PC-9 (cell line): ENCODE measurements around the gene HMGN4. TPM values are rescaled to one million over a fixed set of nuclear protein-coding genes. Genes with fewer than 3 reads are reported as not detected.

ENCODE experiments used
- BruUV-seq: library from RNA; stranded (reverse); fragments of 400-500 nt; replicated peaks from 2 replicates; lab custom pipeline; 2021; lab: Mats Ljungman, UMichigan
- CTCF ChIA-PET: fragments of 300-600 bp; sonication (Branson Sonifier 250); formaldehyde crosslinking; loops from one replicate; lab custom pipeline; 2022; ENCODE audit warnings: antibody characterized with exemption; lab: Charles Lee
- POLR2A ChIA-PET: fragments of 300-600 bp; sonication (Branson Sonifier 250); formaldehyde crosslinking; loops from one replicate; lab custom pipeline; 2022; ENCODE audit warnings: antibody characterized with exemption; ENCODE audit not compliant: unreplicated experiment; lab: Charles Lee
- DNase-seq, 2 experiments: peaks; one replicate each; pipeline versions ENCODE4 v3.0.0 to v3.0.0-alpha.2; 2015 to 2022; ENCODE audit warnings: mixed read lengths in 1 of 2
- H2AFZ ChIP-seq: fragments of 200-600 bp; sonication (generic); 2 replicates; pipeline ENCODE4 v1.8.1; 2017; ENCODE audit warnings: antibody characterized with exemption
- H3F3A ChIP-seq: fragments of 200-600 bp; sonication (generic); 2 replicates; pipeline ENCODE4 v1.8.1; 2017; ENCODE audit warnings: antibody characterized with exemption, mild to moderate bottlenecking, low read depth; ENCODE audit not compliant: insufficient read depth
- H3K27ac ChIP-seq: fragments of 200-600 bp; sonication (generic); 2 replicates; pipeline ENCODE4 v1.6.1; 2016; ENCODE audit warnings: mixed run types
- H3K27me3 ChIP-seq: fragments of 200-600 bp; sonication (generic); 2 replicates; pipeline ENCODE4 v1.6.1; 2016; ENCODE audit warnings: low read depth, mixed run types; ENCODE audit not compliant: insufficient read depth
- H3K36me3 ChIP-seq: fragments of 200-600 bp; sonication (generic); 2 replicates; pipeline ENCODE4 v1.6.1; 2016; ENCODE audit warnings: low read depth, mixed run types
- H3K4me1 ChIP-seq: fragments of 200-600 bp; sonication (generic); replicated peaks from 2 replicates; pipeline ENCODE4 v1.6.1; 2016; ENCODE audit warnings: mixed run types; ENCODE audit not compliant: insufficient read depth
- H3K4me2 ChIP-seq: fragments of 200-600 bp; sonication (generic); 2 replicates; pipeline ENCODE4 v1.6.1; 2017; ENCODE audit warnings: mixed run types
- H3K4me3 ChIP-seq: fragments of 200-600 bp; sonication (generic); 2 replicates; pipeline ENCODE4 v1.6.1; 2016; ENCODE audit warnings: mixed run types
- H3K79me2 ChIP-seq: fragments of 200-600 bp; sonication (generic); 2 replicates; pipeline ENCODE4 v1.6.1; 2017; ENCODE audit warnings: low read depth, mixed run types
- H3K9me2 ChIP-seq: fragments of 200-600 bp; sonication (generic); 2 replicates; pipeline ENCODE4 v1.8.1; 2017; ENCODE audit warnings: mild to moderate bottlenecking; ENCODE audit not compliant: insufficient read depth
- H3K9me3 ChIP-seq: fragments of 200-600 bp; sonication (generic); 2 replicates; pipeline ENCODE4 v1.8.1; 2016; ENCODE audit warnings: low read depth; ENCODE audit not compliant: insufficient read depth
- H4K20me1 ChIP-seq: fragments of 200-600 bp; sonication (generic); 2 replicates; pipeline ENCODE4 v1.8.1; 2017; ENCODE audit not compliant: insufficient read depth
- CTCF ChIP-seq: fragments of 200-600 bp; sonication (generic); conservative IDR thresholded peaks from 2 replicates; pipeline ENCODE4 v1.6.1; 2017; ENCODE audit warnings: mixed run types, antibody characterized with exemption, mild to moderate bottlenecking, moderate library complexity
- EZH2 ChIP-seq: fragments of 200-600 bp; sonication (generic); IDR thresholded peaks from 2 replicates; pipeline ENCODE4 v1.8.0; 2017; ENCODE audit warnings: antibody characterized with exemption, low read depth
- intact Hi-C: fragments of 100-400 bp; cut with micrococcal nuclease; formaldehyde crosslinking; loops from one replicate; pipeline ENCODE4 v1.10.0; 2022; ENCODE audit not compliant: unreplicated experiment
- total RNA-seq: library from RNA; stranded (reverse); gene quantifications from 2 replicates; pipeline ENCODE4 v1.2.3, GENCODE V29; 2021

HMGN4 gene
- total RNA-seq, 1 experiment from 2014 or later: 86.9 TPM

GRCh38 chr6:26495281-26495680 lies 42.9 kb upstream of the HMGN4 start:
- CTCF ChIA-PET: interaction anchor here (0.6 kb wide), 2 partner anchors 76 to 1066 kb away, joined by 3 to 5 read pairs; no protein-coding TSS in a partner anchor
- intact Hi-C loops: no loop called here

GRCh38 chr6:26497610-26498009 lies 40.6 kb upstream of the HMGN4 start:
- no peak for DNase-seq
- ChIA-PET POLR2A (interaction anchor here (0.5 kb wide), 1 partner anchor 40 kb away, joined by 3 read pairs; the partner anchor contains the start of gene HMGN4), CTCF (interaction anchor here (0.6 kb wide), 1 partner anchor 1183 kb away, joined by 4 read pairs; no protein-coding TSS in a partner anchor)
- H3K36me3 ChIP-seq: no peaks in the 10 kb centered on the region
- no peak overlapping the region; the same call in 1 of the 2 replicates for H2AFZ ChIP-seq
- no peaks in the 10 kb centered on the region for H4K20me1 ChIP-seq
- no peak overlapping the region for H3K4me2 ChIP-seq
- H3F3A ChIP-seq: no peaks in the 10 kb centered on the region
- intact Hi-C loops: no loop called here
- no peaks in the 10 kb centered on the region for H3K9me2 ChIP-seq
- no peak overlapping the region for H3K27ac ChIP-seq
- no peaks in the 10 kb centered on the region for H3K79me2 ChIP-seq
- no peaks in the 10 kb centered on the region for H3K27me3 ChIP-seq
- BruUV-seq: no TSS peak
- no peaks in the 10 kb centered on the region for H3K9me3 ChIP-seq
- TF ChIP-seq CTCF: no peak
- TF ChIP-seq EZH2: no peak
- H3K4me1 ChIP-seq: no peaks in the 10 kb centered on the region
- H3K4me3 ChIP-seq: no peak overlapping the region

More at GRCh38 chr6:26495281-26495680, 42.9 kb upstream of the HMGN4 start:
- no TSS peak for BruUV-seq
- TF ChIP-seq CTCF (no peak), EZH2 (no peak)
- no peaks in the 10 kb centered on the region for H3K9me2 ChIP-seq
- H3K4me2 ChIP-seq: no peak overlapping the region
- POLR2A ChIA-PET: interaction anchor here (0.5 kb wide), 1 partner anchor 9 kb away, joined by 10 read pairs; no protein-coding TSS in a partner anchor
- no peaks in the 10 kb centered on the region for H3K36me3 ChIP-seq
- H3K4me3 ChIP-seq: no peak overlapping the region
- no peaks in the 10 kb centered on the region for H3K9me3 ChIP-seq
- no peaks in the 10 kb centered on the region for H3K79me2 ChIP-seq
- H2AFZ ChIP-seq: no peak overlapping the region
- H3K4me1 ChIP-seq: no peaks in the 10 kb centered on the region
- H3F3A ChIP-seq: no peaks in the 10 kb centered on the region
- H3K27ac ChIP-seq: no peak overlapping the region
- H4K20me1 ChIP-seq: no peaks in the 10 kb centered on the region
- no peak for DNase-seq
- no peaks in the 10 kb centered on the region for H3K27me3 ChIP-seq

- intact Hi-C loops: no loop called here
- no peak for TF ChIP-seq EZH2
- TF ChIP-seq CTCF: no peak
- Histone ChIP-seq H4K20me1 (no peaks in the 10 kb centered on the region), H3K4me1 (no peaks in the 10 kb centered on the region), H3K27ac (no peak within 1 kb of the TSS), H3K4me3 (no peak within 1 kb of the TSS), H2AFZ (no peak within 1 kb of the TSS), H3K9me2 (no peaks in the 10 kb centered on the region), H3K9me3 (no peaks in the 10 kb centered on the region), H3K36me3 (no peaks in the 10 kb centered on the region), H3K4me2 (no peak within 1 kb of the TSS), H3F3A (no peaks in the 10 kb centered on the region), H3K27me3 (no peaks in the 10 kb centered on the region), H3K79me2 (no peaks in the 10 kb centered on the region)
- ChIA-PET POLR2A (interaction anchor here (0.7 kb wide), 1 partner anchor 1781 kb away, joined by 10 read pairs; the partner anchor contains the start of gene PGBD1), CTCF (no interaction called here)
- DNase-seq: no peak
- no TSS peak for BruUV-seq
Measured at GRCh38 chr6:26500102-26500501, 38.1 kb upstream of the HMGN4 start, which contains the start of gene BTN1A1. BTN1A1 (plus strand) TSS chr6:26500303; CDS start chr6:26501287, 984 bp downstream.
